ENCODE measurements around the gene YEATS2.

YEATS2 gene

DNA sequence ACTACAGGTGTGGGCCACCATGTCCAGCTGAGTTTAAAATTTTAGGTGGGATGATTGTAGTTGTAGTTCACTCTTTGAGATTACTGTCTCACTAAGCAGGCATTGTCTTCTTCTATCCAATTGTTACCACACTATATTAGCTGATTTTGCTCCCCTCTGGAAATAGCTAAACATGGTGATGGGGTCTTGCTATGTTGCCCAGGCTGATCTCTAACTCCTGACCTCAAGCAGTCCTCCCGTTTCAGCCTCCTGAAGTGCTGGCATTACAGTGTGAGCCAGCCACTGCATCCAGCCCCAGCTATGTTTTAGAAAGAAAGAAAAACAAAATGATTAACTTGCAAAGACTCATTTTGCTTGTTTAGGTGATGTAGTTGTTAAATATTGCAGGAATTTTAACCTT, 30.6 kb downstream of the YEATS2 start:
- Histone ChIP-seq H3K79me2 (ENCODE audit: low read length) (0 out of 2 replicates have a peak, but pooled peaks cover 5% of the 10 kb centered on the region), H2AFZ (ENCODE audit: low read depth, low read length) (no peak overlapping the region), H3K9me3 (ENCODE audit: insufficient read depth, low read length) (no peaks in the 10 kb centered on the region), H3K4me1 (ENCODE audit: low read length) (no peaks in the 10 kb centered on the region), H3K27ac (ENCODE audit: low read length) (no peak overlapping the region), H3K36me3 (replicated peaks; ENCODE audit: low read depth, low read length) (peaks cover 73% of the 10 kb centered on the region), H3K9ac (ENCODE audit: low read length) (no peak overlapping the region), H3K4me3 (ENCODE audit: low read length) (no peak overlapping the region), H3K27me3 (ENCODE audit: low read depth, low read length) (no peaks in the 10 kb centered on the region), H4K20me1 (ENCODE audit: insufficient read depth, low read length) (no peaks in the 10 kb centered on the region; the same call in 1 of the 2 replicates), H3K4me2 (ENCODE audit: low read length) (no peak overlapping the region)
- no peak for TF ChIP-seq EZH2phosphoT487 (IDR thresholded peaks at IDR 0.05; ENCODE audit: low read depth)
- TF ChIP-seq, protein P1, sequence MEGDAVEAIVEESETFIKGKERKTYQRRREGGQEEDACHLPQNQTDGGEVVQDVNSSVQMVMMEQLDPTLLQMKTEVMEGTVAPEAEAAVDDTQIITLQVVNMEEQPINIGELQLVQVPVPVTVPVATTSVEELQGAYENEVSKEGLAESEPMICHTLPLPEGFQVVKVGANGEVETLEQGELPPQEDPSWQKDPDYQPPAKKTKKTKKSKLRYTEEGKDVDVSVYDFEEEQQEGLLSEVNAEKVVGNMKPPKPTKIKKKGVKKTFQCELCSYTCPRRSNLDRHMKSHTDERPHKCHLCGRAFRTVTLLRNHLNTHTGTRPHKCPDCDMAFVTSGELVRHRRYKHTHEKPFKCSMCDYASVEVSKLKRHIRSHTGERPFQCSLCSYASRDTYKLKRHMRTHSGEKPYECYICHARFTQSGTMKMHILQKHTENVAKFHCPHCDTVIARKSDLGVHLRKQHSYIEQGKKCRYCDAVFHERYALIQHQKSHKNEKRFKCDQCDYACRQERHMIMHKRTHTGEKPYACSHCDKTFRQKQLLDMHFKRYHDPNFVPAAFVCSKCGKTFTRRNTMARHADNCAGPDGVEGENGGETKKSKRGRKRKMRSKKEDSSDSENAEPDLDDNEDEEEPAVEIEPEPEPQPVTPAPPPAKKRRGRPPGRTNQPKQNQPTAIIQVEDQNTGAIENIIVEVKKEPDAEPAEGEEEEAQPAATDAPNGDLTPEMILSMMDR (IDR thresholded peaks at IDR 0.05; ENCODE audit: low read depth, low read length) = no peak

DNA sequence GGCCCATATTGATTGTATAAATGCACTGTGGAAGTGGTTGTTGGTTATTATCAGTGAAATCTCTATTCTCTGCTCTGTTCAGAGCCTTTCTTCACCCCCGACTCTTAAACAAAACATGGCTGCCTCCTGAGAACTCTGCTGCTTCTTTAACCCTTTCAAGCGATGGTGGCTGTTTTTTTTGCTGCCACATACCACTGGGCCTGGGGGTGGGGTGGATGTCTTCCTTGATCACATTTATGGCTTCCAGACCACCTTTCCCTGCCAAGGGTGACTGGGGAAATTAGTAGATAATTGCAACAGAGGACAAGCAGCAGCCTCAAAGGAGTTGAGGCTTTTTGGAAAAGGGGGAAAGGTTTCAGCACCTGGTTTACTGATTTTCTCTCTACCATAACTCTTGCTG, 32.8 kb downstream of the YEATS2 start:
- no peaks in the 10 kb centered on the region for H3K9me3 ChIP-seq (ENCODE audit: insufficient read depth, low read length)
- no peak overlapping the region for H3K9ac ChIP-seq (ENCODE audit: low read length)
- peaks cover 76% of the 10 kb centered on the region for H3K36me3 ChIP-seq (replicated peaks; ENCODE audit: low read depth, low read length)
- no peaks in the 10 kb centered on the region for H3K4me1 ChIP-seq (ENCODE audit: low read length)
- no peak overlapping the region for H3K4me2 ChIP-seq (ENCODE audit: low read length)
- peaks cover 12% of the 10 kb centered on the region; the same call in 1 of the 2 replicates for H3K79me2 ChIP-seq (ENCODE audit: low read length)
- H4K20me1 ChIP-seq (ENCODE audit: insufficient read depth, low read length) = peaks cover 6% of the 10 kb centered on the region
- no peak overlapping the region for H3K4me3 ChIP-seq (ENCODE audit: low read length)
- H3K27ac ChIP-seq (ENCODE audit: low read length) = no peak overlapping the region
- no peak overlapping the region for H2AFZ ChIP-seq (ENCODE audit: low read depth, low read length)
- no peaks in the 10 kb centered on the region for H3K27me3 ChIP-seq (ENCODE audit: low read depth, low read length)
- TF ChIP-seq, protein P1 (IDR thresholded peaks at IDR 0.05; ENCODE audit: low read depth, low read length) = no peak

GRCh38 chr3:183731611-183732010, 34.0 kb downstream of the YEATS2 start:
- Histone ChIP-seq H3K9me3 (ENCODE audit: insufficient read depth, low read length) (no peaks in the 10 kb centered on the region), H4K20me1 (ENCODE audit: insufficient read depth, low read length) (peaks cover 6% of the 10 kb centered on the region; the same call in 1 of the 2 replicates), H3K4me3 (ENCODE audit: low read length) (no peak overlapping the region), H3K36me3 (replicated peaks; ENCODE audit: low read depth, low read length) (peaks cover 74% of the 10 kb centered on the region), H3K27ac (ENCODE audit: low read length) (no peak overlapping the region), H3K9ac (ENCODE audit: low read length) (no peak overlapping the region), H3K79me2 (ENCODE audit: low read length) (peaks cover 12% of the 10 kb centered on the region; the same call in 1 of the 2 replicates), H3K27me3 (ENCODE audit: low read depth, low read length) (no peaks in the 10 kb centered on the region), H3K4me2 (ENCODE audit: low read length) (no peak overlapping the region), H2AFZ (ENCODE audit: low read depth, low read length) (no peak overlapping the region), H3K4me1 (ENCODE audit: low read length) (no peaks in the 10 kb centered on the region)
- TF ChIP-seq, protein P1 (IDR thresholded peaks at IDR 0.05; ENCODE audit: low read depth, low read length) = no peak
- TF ChIP-seq EZH2phosphoT487 (IDR thresholded peaks at IDR 0.05; ENCODE audit: low read depth) = no peak

DNA sequence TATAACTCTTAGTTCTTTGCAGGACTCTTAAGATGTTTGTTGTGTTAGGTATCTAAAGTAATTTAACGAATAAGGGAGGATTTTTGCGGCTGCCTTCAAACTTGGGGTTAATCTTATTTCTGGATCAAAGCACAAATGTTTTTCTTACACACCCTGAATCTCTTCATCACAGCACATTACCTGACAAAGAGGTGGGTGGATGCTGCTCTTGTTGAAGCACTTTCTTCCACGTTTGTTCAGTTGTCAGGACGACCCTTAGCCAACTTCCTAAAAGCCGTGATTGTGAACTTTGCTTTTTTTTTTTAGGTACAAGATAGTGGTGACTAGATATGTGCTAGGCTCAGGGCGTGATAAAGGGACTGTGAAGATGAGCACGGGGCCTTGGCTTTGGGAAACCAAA, 36.0 kb downstream of the YEATS2 start:
- peaks cover 70% of the 10 kb centered on the region for H3K36me3 ChIP-seq (replicated peaks; ENCODE audit: low read depth, low read length)

More for the DNA sequence above, 36.0 kb downstream of the YEATS2 start:
- Histone ChIP-seq H2AFZ (ENCODE audit: low read depth, low read length) (no peak overlapping the region), H3K9ac (ENCODE audit: low read length) (no peak overlapping the region), H3K9me3 (ENCODE audit: insufficient read depth, low read length) (no peaks in the 10 kb centered on the region), H3K79me2 (ENCODE audit: low read length) (peaks cover 12% of the 10 kb centered on the region; the same call in 1 of the 2 replicates), H3K4me2 (ENCODE audit: low read length) (no peak overlapping the region), H3K27ac (ENCODE audit: low read length) (no peak overlapping the region), H3K27me3 (ENCODE audit: low read depth, low read length) (no peaks in the 10 kb centered on the region), H3K4me3 (ENCODE audit: low read length) (no peak overlapping the region), H3K4me1 (ENCODE audit: low read length) (no peaks in the 10 kb centered on the region), H4K20me1 (ENCODE audit: insufficient read depth, low read length) (peaks cover 6% of the 10 kb centered on the region; the same call in 1 of the 2 replicates)
- no peak for TF ChIP-seq EZH2phosphoT487 (IDR thresholded peaks at IDR 0.05; ENCODE audit: low read depth)
- TF ChIP-seq, protein P1 (IDR thresholded peaks at IDR 0.05; ENCODE audit: low read depth, low read length) = no peak

Data from OCI-LY3 (cell line).